Ureter (tissue), 1 donor: Measurements from ENCODE around the gene BNIPL. TPM values are rescaled to one million over a fixed set of nuclear protein-coding genes. Genes with fewer than 3 reads are reported as not detected.

Experiments used
- DNase-seq: peaks from one replicate; pipeline ENCODE4 v3.0.0-alpha.2; 2020; ENCODE audit warnings: low spot score
- total RNA-seq: library from RNA; stranded (reverse); gene quantifications from one replicate; pipeline ENCODE4 v1.2.4, GENCODE V29; 2023
- donor health status: DM: yes; HTN: yes; CAD: no.

BNIPL gene
- total RNA-seq: 10.5 TPM

GRCh38 chr1:151036356-151036755, at the start of gene BNIPL:
BNIPL (plus strand) TSS chr1:151036586; CDS start chr1:151036726, 140 bp downstream.
- DNase-seq: no peak

- no peak for DNase-seq
Measured at GRCh38 chr1:150987924-150988323, 48.5 kb upstream of the BNIPL start.

GRCh38 chr1:150992626-150993025, 43.8 kb upstream of the BNIPL start:
- DNase-seq: no peak

- DNase-seq: no peak
Measured at GRCh38 chr1:150994248-150994647, 42.1 kb upstream of the BNIPL start.

- no peak for DNase-seq
Measured at GRCh38 chr1:150995460-150995859, 40.9 kb upstream of the BNIPL start.

GRCh38 chr1:150995896-150996295, 40.5 kb upstream of the BNIPL start:
- DNase-seq: no peak

GRCh38 chr1:150997126-150997872, 39.1 kb upstream of the BNIPL start:
- DNase-seq: no peak

- DNase-seq: no peak
Measured at GRCh38 chr1:150997949-150998348, 38.4 kb upstream of the BNIPL start.

GRCh38 chr1:150999051-150999674, 37.2 kb upstream of the BNIPL start:
- DNase-seq: no peak

- no peak for DNase-seq
Measured at GRCh38 chr1:150999926-151000325, 36.5 kb upstream of the BNIPL start.

- no peak for DNase-seq
Measured at GRCh38 chr1:151000408-151000807, 36.0 kb upstream of the BNIPL start.

GRCh38 chr1:151001602-151002001, 34.8 kb upstream of the BNIPL start:
- no peak for DNase-seq

GRCh38 chr1:151002051-151002450, 34.3 kb upstream of the BNIPL start:
- no peak for DNase-seq

- DNase-seq: no peak
Measured at GRCh38 chr1:151002611-151003010, 33.8 kb upstream of the BNIPL start.

- DNase-seq: no peak
Measured at GRCh38 chr1:151003180-151003579, 33.2 kb upstream of the BNIPL start.

GRCh38 chr1:151005729-151006319, 30.6 kb upstream of the BNIPL start:
- no peak for DNase-seq

GRCh38 chr1:151006327-151007052, 29.9 kb upstream of the BNIPL start, which contains the start of gene MINDY1:
MINDY1 (minus strand) TSS chr1:151006902; CDS start chr1:151002617, 4,285 bp downstream.
- peak; percentile 75 for DNase-seq

GRCh38 chr1:151007853-151008243, 28.5 kb upstream of the BNIPL start:
- no peak for DNase-seq

GRCh38 chr1:151008244-151009205, 27.9 kb upstream of the BNIPL start, which contains the start of gene PRUNE1:
PRUNE1 (plus strand) TSS chr1:151008449; CDS start chr1:151008633, 184 bp downstream.
- peak; percentile 97 for DNase-seq

GRCh38 chr1:151009206-151009587, 27.2 kb upstream of the BNIPL start:
- DNase-seq: no peak
